Uterus (tissue), 4 donors: ENCODE measurements around the gene GOLGA6L6. TPM values are rescaled to one million over a fixed set of nuclear protein-coding genes. Genes with fewer than 3 reads are reported as not detected.
"Not testable (repeated sequence)": the region's sequence is repeated elsewhere in the genome, so short reads cannot be mapped to it uniquely, and the experiment has no call there.

Experiments used
- DNase-seq, 2 donors: peaks; one replicate each; pipeline ENCODE4 v3.0.0-alpha.2; 2019 to 2020
- H3K27ac ChIP-seq, 2 donors: fragments of 200-600 bp; sonication (generic); 1 replicate in 1 of 2; 2 replicates in 1 of 2; pipeline ENCODE4 v1.5.1; 2016 to 2018
- H3K27me3 ChIP-seq, 2 donors: fragments of 200-600 bp; sonication (generic); one replicate each; pipeline ENCODE4 v1.5.1; 2018 to 2019; ENCODE audit warnings: control low read depth in 1 of 2
- H3K36me3 ChIP-seq, 2 donors: fragments of 200-600 bp; sonication (generic); one replicate each; pipeline ENCODE4 v1.5.1; 2019; ENCODE audit warnings: control low read depth in 1 of 2
- H3K4me1 ChIP-seq, 2 donors: fragments of 200-600 bp; sonication (generic); one replicate each; pipeline ENCODE4 v1.5.1; 2018 to 2019; ENCODE audit warnings: control low read depth in 1 of 2
- H3K4me3 ChIP-seq, 2 donors: fragments of 200-600 bp; sonication (generic); 1 replicate in 1 of 2; 2 replicates in 1 of 2; pipeline ENCODE4 v1.5.1; 2018 to 2019; ENCODE audit warnings: mild to moderate bottlenecking in 1 of 2
- H3K9me3 ChIP-seq, 2 donors: fragments of 200-600 bp; sonication (generic); one replicate each; pipeline ENCODE4 v1.5.1; 2019; ENCODE audit warnings: control low read depth in 1 of 2
- intact Hi-C: fragments of 100-400 bp; cut with DNase I; formaldehyde crosslinking; loops from one replicate; pipeline ENCODE4 v1.15.1; 2023; ENCODE audit warnings: low total_unique reads
- small RNA-seq: library from RNA; depleted of rRNA; stranded (forward); fragments of <200 nt; gene quantifications from one replicate; pipeline ENCODE3, GENCODE V24; 2016
- total RNA-seq, 4 donors: library from RNA; depleted of rRNA in 3 of 4; stranded (reverse); fragments of >200 nt in 3 of 4; gene quantifications; one replicate each; pipeline versions ENCODE4 v1.1.0 to v1.2.4, GENCODE V29; 2014 to 2023
- donor health status: DM: yes; HTN: yes; CAD: no.

Gene GOLGA6L6
- total RNA-seq, 4 donors from 2014 or later = not detected

DNA sequence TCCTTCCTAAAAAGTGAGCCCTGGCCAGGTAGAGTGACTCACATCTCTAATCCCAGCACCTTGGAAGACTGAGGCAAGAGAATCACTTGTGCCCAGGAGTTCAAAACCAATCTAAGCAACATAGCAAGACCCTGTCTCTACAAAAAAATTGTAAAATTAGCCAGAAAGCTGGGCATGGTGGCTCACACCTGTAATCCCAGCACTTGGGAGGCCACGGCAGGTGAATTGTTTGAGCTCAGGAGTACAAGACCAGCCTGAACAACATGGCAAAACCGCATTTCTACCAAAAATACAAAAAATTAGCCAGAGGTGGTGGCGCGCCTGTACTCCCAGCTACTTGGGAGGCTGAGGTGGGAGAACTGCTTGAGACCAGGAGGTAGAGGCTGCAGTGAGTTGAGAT, 49.0 kb downstream of the GOLGA6L6 start:
- H3K27ac ChIP-seq, DNase-seq, H3K27me3 ChIP-seq, H3K4me1 ChIP-seq, H3K9me3 ChIP-seq, H3K36me3 ChIP-seq, intact Hi-C loops, H3K4me3 ChIP-seq: not testable (repeated sequence)

DNA sequence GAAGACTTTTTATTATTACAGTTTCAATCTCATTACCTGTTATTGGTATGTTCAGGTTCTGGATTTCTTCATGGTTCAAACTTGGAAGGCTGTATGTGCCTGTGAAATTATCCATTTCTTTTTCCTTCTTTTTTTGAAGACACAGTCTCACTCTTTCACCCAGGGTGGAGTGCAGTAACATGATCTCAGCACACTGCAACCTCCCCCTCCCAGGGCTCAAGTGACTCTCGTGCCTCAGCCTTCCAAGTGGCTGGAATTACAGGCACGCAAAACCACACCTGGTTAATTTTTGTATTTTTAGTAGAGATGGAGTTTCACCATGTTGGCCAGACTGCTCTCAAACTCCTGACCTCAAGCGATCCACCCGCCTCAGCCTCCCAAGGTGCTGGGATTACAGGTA, 52.3 kb downstream of the GOLGA6L6 start:
- DNase-seq, H3K4me3 ChIP-seq, H3K9me3 ChIP-seq, H3K4me1 ChIP-seq, H3K36me3 ChIP-seq, intact Hi-C loops, H3K27me3 ChIP-seq, H3K27ac ChIP-seq: not testable (repeated sequence)

Small RNA genes lying within 50 kb of the gene (small RNA-seq; reads per million reads assigned to genes)
- not detected for gene RN7SL759P
